Caco-2 (cell line): Measurements from ENCODE around the gene RGCC. TPM values are rescaled to one million over a fixed set of nuclear protein-coding genes. Genes with fewer than 3 reads are reported as not detected.

Source experiments
- BruUV-seq: library from RNA; stranded (reverse); fragments of 400-500 nt; replicated peaks from 2 replicates; lab custom pipeline; 2021; lab: Mats Ljungman, UMichigan
- CTCF ChIA-PET: fragments of 300-600 bp; sonication (Branson Sonifier 250); formaldehyde crosslinking; loops from one replicate; lab custom pipeline; 2022; ENCODE audit warnings: antibody characterized with exemption; lab: Charles Lee
- POLR2A ChIA-PET: fragments of 300-600 bp; sonication (Branson Sonifier 250); formaldehyde crosslinking; loops from one replicate; lab custom pipeline; 2022; ENCODE audit warnings: antibody characterized with exemption; lab: Charles Lee
- DNase-seq, 2 experiments: peaks; one replicate each; pipeline versions ENCODE4 v3.0.0 to v3.0.0-alpha.2; 2020 to 2022
- H3K27me3 ChIP-seq: replicated peaks from 2 replicates; pipeline ENCODE4 v1.6.0; 2011; ENCODE audit warnings: low read length; ENCODE audit not compliant: control insufficient read depth, insufficient read depth
- H3K36me3 ChIP-seq: 2 replicates; pipeline ENCODE4 v1.5.1; 2011; ENCODE audit warnings: low read length; ENCODE audit not compliant: control insufficient read depth, insufficient read depth
- H3K4me1 ChIP-seq: fragments of 250-450 bp; sonication (Bioruptor Pico); 2 replicates; pipeline ENCODE4 v1.5.1; 2020; ENCODE audit warnings: mild to moderate bottlenecking
- H3K4me3 ChIP-seq: 2 replicates; pipeline ENCODE4 v1.5.1; 2011; ENCODE audit warnings: low read depth, mild to moderate bottlenecking, control low read depth, low read length
- H3K9me3 ChIP-seq: fragments of 250-450 bp; sonication (Bioruptor Pico); 2 replicates; pipeline ENCODE4 v1.5.1; 2020; ENCODE audit warnings: mild to moderate bottlenecking, moderate library complexity
- H3K27ac Mint-ChIP-seq: one replicate; pipeline ENCODE4 v1.8.0; 2022; ENCODE audit warnings: mixed read lengths; ENCODE audit not compliant: unreplicated experiment
- H3K27me3 Mint-ChIP-seq: one replicate; pipeline ENCODE4 v1.8.0; 2022; ENCODE audit warnings: mixed read lengths; ENCODE audit not compliant: insufficient read depth, unreplicated experiment
- H3K36me3 Mint-ChIP-seq: one replicate; pipeline ENCODE4 v1.8.0; 2022; ENCODE audit warnings: mild to moderate bottlenecking, mixed read lengths; ENCODE audit not compliant: insufficient read depth, unreplicated experiment
- H3K4me1 Mint-ChIP-seq: one replicate; pipeline ENCODE4 v1.8.0; 2022; ENCODE audit warnings: low read depth, mixed read lengths; ENCODE audit not compliant: unreplicated experiment
- H3K4me3 Mint-ChIP-seq: one replicate; pipeline ENCODE4 v1.8.0; 2022; ENCODE audit warnings: mild to moderate bottlenecking, moderate library complexity, mixed read lengths; ENCODE audit not compliant: unreplicated experiment
- H3K9me3 Mint-ChIP-seq: one replicate; pipeline ENCODE4 v1.8.0; 2022; ENCODE audit warnings: mixed read lengths; ENCODE audit not compliant: unreplicated experiment
- intact Hi-C: fragments of 100-400 bp; cut with micrococcal nuclease; formaldehyde crosslinking; loops from one replicate; pipeline ENCODE4 v1.10.0; 2022; ENCODE audit not compliant: unreplicated experiment
- total RNA-seq: library from RNA; stranded (reverse); gene quantifications from 2 replicates; pipeline ENCODE4 v1.2.3, GENCODE V29; 2022
- TF ChIP-seq, protein P1 (sequence below), 2 experiments: fragments of 200-600 bp in 1 of 2; IDR thresholded peaks; 1 replicate in 1 of 2; 2 replicates in 1 of 2; pipeline versions ENCODE4 v1.5.1 to v1.8.0; 2011 to 2022; ENCODE audit warnings: antibody characterized with exemption in 1 of 2, control low read depth in 1 of 2, inconsistent platforms in 1 of 2, low read depth in 1 of 2, low read length in 1 of 2, mild to moderate bottlenecking in 1 of 2, moderate library complexity in 1 of 2; ENCODE audit not compliant: insufficient read depth in 1 of 2, severe bottlenecking in 1 of 2, unreplicated experiment in 1 of 2

Gene RGCC
- total RNA-seq, 1 experiment from 2014 or later: 70.8 TPM

GRCh38 chr13:41462427-41462826, 5.1 kb downstream of the RGCC start:
- no peaks in the 10 kb centered on the region for H3K27me3 ChIP-seq
- POLR2A ChIA-PET: no interaction called here
- BruUV-seq: no TSS peak
- H3K9me3 ChIP-seq: no peaks in the 10 kb centered on the region
- Mint-ChIP-seq H3K27ac (no peak overlapping the region), H3K4me1 (peaks cover 21% of the 10 kb centered on the region), H3K36me3 (peaks cover 70% of the 10 kb centered on the region), H3K9me3 (no peaks in the 10 kb centered on the region), H3K27me3 (no peaks in the 10 kb centered on the region), H3K4me3 (no peak overlapping the region)
- DNase-seq: no peak
- CTCF ChIA-PET: no interaction called here
- H3K4me3 ChIP-seq: no peak overlapping the region
- intact Hi-C loops: no loop called here
- no peaks in the 10 kb centered on the region for H3K36me3 ChIP-seq
- TF ChIP-seq, protein P1, sequence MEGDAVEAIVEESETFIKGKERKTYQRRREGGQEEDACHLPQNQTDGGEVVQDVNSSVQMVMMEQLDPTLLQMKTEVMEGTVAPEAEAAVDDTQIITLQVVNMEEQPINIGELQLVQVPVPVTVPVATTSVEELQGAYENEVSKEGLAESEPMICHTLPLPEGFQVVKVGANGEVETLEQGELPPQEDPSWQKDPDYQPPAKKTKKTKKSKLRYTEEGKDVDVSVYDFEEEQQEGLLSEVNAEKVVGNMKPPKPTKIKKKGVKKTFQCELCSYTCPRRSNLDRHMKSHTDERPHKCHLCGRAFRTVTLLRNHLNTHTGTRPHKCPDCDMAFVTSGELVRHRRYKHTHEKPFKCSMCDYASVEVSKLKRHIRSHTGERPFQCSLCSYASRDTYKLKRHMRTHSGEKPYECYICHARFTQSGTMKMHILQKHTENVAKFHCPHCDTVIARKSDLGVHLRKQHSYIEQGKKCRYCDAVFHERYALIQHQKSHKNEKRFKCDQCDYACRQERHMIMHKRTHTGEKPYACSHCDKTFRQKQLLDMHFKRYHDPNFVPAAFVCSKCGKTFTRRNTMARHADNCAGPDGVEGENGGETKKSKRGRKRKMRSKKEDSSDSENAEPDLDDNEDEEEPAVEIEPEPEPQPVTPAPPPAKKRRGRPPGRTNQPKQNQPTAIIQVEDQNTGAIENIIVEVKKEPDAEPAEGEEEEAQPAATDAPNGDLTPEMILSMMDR (IDR thresholded peaks at IDR 0.05; ENCODE audit: insufficient read depth in 1 of 2, low read depth in 1 of 2, low read length in 1 of 2, severe bottlenecking in 1 of 2, unreplicated experiment in 1 of 2): no peak
- H3K4me1 ChIP-seq: no peaks in the 10 kb centered on the region

DNA sequence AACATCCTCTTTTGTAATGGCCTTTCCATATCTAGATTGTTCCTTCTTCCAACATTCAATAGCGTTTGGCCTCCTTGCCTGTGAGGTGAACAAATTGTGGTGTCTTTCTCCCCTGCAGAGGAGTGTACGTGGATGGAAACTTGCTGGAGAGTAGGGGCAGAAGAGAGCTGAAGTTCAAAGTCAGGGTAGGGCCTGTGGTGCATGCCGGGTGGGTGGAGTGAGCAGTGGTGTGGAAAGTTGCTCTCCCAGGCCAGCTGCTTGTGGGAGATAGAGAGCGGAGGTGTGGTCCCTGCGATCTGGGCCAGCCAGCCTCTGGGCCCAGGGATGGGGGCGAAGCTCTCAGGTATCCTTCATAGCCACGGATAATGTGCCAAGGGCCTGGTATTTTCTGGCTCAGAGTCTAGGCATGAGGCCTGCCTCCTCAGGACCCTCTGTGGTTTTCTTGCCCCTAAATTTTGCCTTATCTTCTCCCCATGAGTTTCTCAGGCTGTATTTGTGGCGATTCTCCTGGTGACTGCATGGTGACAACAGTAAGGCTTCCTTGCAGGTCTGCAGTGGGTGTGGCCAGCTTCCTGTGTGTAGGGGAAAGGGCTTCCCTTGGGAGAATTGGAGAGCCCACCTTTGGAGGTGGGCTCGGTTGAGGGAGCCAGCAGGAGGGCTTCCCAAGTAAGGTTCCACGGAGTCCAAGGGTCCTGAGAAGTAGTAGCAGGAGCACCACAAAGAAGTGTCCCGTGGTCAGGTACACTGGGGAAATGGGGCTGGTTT, 6.7 kb downstream of the RGCC start:
- intact Hi-C loops: no loop called here
- H3K9me3 ChIP-seq: no peaks in the 10 kb centered on the region
- Mint-ChIP-seq H3K36me3 (peaks cover 76% of the 10 kb centered on the region), H3K9me3 (no peaks in the 10 kb centered on the region), H3K4me1 (peaks cover 17% of the 10 kb centered on the region), H3K4me3 (no peak overlapping the region), H3K27me3 (no peaks in the 10 kb centered on the region), H3K27ac (no peak overlapping the region)
- no peaks in the 10 kb centered on the region for H3K36me3 ChIP-seq
- no TSS peak for BruUV-seq
- H3K4me3 ChIP-seq: no peak overlapping the region
- no peak for DNase-seq
- ChIA-PET CTCF (no interaction called here), POLR2A (no interaction called here)
- no peaks in the 10 kb centered on the region for H3K4me1 ChIP-seq
- no peaks in the 10 kb centered on the region for H3K27me3 ChIP-seq
- TF ChIP-seq, protein P1 (IDR thresholded peaks at IDR 0.05; ENCODE audit: insufficient read depth in 1 of 2, low read depth in 1 of 2, low read length in 1 of 2, severe bottlenecking in 1 of 2, unreplicated experiment in 1 of 2): no peak

DNA sequence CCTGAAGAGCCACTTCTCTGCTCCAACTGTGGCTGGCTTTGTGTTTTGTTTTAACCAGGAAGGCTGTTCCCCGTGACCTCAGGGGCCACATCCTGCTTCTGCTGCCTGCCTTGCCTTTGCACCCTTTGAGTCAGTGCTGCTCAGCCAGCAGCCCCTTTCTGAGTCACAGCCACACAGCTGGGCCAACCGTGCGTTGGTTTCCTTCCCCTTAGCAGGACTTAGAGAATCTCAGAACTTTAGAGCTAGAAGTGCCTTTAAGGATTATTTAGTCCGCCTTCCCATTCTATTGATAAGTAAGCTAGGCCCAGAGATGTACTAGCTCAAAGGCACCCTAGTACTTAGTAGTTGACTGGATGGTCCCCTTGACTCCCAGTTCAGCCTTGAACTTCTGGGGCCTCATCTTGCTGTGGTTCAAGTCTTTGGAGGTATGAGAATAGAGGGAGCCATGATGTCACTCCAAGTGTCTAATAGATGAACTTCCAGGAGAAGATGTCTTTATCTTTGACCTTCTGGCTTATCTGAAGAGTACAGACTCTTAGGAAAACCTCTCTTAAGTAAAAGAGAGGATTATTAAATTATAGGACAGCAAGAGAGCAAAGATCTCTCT, 8.0 kb downstream of the RGCC start:
- TF ChIP-seq, protein P1 (IDR thresholded peaks at IDR 0.05; ENCODE audit: insufficient read depth in 1 of 2, low read depth in 1 of 2, low read length in 1 of 2, severe bottlenecking in 1 of 2, unreplicated experiment in 1 of 2): no peak

More for the DNA sequence above, 8.0 kb downstream of the RGCC start:
- no TSS peak for BruUV-seq
- no peak overlapping the region for H3K4me3 ChIP-seq
- peaks cover 76% of the 10 kb centered on the region for H3K36me3 Mint-ChIP-seq
- no peaks in the 10 kb centered on the region for H3K27me3 ChIP-seq
- H3K9me3 ChIP-seq: no peaks in the 10 kb centered on the region
- intact Hi-C loops: no loop called here
- no peaks in the 10 kb centered on the region for H3K4me1 ChIP-seq
- no peak for DNase-seq
- ChIA-PET POLR2A (no interaction called here), CTCF (no interaction called here)
- H3K4me3 Mint-ChIP-seq: no peak overlapping the region
- H3K9me3 Mint-ChIP-seq: no peaks in the 10 kb centered on the region
- H3K4me1 Mint-ChIP-seq: peaks cover 4% of the 10 kb centered on the region
- no peaks in the 10 kb centered on the region for H3K27me3 Mint-ChIP-seq
- H3K27ac Mint-ChIP-seq: no peak overlapping the region
- no peaks in the 10 kb centered on the region for H3K36me3 ChIP-seq
